HG02973 (cell line): ENCODE measurements around the gene SLC38A8.

Experiments used
- ATAC-seq: cut with Tn5 transposase; IDR thresholded peaks from one replicate; pipeline ENCODE4 v1.9.1; 2021; ENCODE audit warnings: moderate library complexity; ENCODE audit not compliant: unreplicated experiment

SLC38A8 gene

DNA sequence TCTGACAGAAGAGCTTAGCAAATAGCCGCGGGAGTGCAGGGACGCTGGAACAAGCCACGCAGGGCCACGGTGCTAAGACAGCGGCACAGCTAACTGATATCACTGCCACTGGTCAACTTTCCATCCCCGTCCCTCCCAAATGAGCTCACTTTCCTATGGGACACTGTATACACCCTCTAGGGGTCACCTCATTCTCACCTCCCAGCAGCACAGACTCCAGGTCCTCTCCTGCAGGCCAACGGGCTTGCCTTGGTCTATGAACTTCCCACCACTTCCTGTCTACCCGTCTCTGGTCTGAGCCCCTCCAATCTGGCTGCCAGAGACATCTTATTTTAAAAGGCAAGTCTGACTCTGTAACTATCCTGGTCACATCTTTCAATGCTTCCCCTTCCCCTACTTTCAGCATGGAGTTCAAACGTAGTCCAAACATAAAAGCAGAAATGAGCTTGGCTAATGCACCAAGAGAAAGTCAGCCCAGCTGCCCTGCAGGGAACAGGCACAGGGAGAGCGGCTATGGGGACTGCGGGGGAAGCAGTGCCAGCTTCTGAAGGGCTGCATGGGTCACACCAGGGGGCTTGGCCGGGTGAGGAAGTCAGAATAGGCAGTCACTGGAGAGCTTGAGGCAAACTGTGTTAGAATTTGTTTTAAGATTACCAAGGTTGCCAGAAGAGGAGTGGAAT is 26.3 kb upstream of the SLC38A8 start:
- ATAC-seq = no peak

DNA sequence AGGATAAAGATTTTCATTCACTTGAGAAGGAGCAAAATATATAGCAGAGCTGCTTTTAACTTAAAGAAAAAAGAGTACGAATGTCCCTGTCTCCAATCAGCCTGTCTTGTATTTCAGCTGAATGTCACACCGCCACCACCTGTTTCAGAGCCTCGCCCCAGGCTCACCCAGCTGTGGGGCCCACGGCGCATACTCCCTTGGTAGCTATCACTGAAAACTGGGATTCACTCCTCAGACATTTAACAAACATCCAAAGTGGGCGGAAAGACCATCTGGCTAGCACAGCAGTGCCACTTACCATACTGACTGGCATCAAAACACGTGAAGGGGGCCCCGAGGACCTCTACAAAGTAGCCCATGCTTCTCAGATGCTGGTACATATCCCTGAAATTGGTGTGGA is 25.4 kb upstream of the SLC38A8 start:
- no peak for ATAC-seq

DNA sequence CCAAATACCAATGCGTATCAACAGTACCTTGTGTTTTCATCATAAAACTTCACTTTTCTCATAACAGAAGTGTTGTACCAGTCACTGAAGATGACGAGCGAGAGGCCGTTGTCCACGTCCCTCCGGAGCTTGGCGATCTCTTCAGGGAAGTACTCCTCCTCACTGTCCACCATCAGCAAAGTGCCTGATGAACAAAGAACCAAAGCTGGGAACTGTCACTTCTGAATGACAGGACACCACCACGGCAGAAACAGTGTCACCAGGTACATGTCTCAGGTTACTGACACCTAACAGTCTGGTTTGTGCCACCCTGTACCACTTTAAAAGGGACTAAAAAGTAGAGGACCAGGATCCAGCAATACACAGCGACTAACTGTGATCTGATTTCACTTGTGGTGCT is 25.0 kb upstream of the SLC38A8 start:
- ATAC-seq = no peak

DNA sequence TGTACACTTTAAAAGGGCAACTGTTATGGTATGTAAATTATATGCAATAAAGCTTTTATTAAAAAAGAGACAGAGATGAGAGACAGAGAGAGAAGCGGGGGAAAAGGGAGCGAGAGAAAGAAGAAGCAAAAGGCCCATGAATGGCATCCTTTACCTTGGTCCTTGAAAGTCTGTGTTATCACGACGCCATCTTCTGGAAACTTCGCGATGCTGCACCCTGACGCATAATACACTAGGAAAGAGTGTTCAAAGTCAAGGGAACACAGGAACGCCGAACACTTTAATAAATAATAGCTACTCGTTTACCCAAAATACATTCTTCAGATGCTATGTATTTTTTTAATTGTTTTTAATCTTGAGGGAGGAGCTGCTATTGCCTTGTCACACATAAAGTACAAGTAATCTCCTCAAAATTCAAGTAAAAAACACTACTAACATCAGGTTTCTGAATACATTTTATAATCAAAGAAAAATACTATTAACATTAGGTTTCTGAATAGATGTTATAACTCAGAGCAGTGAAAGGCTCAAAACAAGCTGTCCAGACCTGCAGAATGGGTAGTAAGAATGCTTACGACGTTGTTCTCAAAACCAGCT is 23.0 kb upstream of the SLC38A8 start:
- no peak for ATAC-seq

DNA sequence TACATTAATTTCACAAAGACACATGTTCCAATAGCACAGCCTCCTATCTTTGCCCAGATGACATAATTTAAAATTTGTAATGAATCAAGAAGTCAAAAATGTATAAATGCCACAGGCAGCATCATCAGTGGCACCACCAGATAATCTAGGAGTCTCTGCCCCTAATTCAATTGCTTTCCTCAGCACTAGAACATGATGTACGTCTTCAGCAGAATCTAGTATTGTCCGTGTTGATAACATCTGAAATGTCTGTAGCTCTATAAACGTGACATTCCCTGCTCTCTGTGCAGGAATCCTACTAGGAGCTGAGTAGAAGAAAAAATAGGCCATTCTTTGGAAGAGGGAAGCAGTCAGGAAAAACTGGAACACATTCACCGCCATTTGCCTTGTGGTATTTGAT is 21.4 kb upstream of the SLC38A8 start:
- ATAC-seq = no peak

DNA sequence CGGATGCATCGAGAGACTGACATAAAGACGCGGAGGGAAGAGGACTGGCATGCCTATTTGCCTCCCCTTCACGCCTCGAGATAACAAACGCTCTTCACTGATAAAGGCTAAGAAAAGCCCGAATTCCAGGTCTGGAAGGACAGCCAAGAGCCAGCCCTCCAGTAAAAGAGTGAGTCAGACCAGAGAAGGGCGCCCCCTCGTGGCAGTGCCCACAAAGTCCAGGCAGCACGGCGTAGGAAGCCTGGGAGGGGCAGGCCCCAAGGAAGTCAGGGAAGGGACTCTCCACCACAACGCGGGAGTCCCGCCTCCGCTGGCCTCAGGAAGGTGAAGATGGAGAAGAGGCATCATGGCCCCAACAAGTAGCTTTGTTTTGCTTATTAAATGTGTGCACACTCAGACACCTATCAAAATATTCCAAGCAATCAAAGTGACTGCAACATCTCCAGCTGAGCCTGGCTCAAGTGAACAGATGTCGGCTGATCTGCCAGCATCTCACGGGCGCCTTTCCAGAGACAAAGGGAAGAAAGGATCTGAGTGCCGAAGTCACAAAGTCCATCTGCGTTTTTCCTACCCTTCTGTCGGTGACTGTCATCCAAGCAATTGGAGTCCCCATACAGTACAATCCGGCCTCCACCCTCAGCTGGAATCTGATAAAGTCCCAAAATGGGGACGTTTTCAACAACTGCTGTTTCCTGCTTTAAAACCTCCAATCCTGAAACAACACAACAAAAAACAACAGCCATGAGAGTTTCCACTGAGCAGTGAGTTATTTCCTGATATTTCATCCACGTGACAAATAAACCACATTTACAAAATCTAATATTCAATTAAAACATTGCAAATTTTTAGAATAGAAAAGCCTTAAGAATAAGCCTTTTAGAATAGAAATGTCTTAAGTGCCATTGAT is 20.4 kb upstream of the SLC38A8 start:
- ATAC-seq = no peak

DNA sequence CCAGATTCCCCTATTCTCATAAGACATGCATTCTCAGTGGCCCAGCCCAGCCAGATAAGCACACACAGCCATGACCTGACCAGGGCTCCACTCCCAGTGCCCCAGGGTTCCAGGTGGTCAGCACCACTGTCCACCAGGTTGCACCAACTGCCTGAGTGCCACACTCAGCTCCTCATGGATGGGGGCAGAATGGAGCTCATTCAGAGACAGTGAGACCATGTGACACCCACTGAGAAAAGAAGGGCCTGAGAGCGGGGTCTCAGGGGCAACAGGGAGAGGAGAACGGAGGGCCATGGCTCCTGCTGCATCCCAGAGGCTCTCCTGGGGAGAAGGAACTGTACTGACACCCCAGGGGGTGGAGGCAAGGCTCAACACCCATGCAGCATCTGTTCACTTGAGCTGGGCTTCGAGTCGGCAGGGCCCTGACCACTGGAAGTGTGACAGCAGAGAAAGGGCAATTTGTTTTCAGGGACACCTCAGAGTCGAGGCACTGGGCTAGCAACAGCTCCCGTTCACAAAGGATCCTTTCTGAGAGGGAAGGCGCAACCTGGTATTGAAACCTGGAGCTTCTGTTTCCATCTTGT is 18.7 kb upstream of the SLC38A8 start:
- no peak for ATAC-seq

DNA sequence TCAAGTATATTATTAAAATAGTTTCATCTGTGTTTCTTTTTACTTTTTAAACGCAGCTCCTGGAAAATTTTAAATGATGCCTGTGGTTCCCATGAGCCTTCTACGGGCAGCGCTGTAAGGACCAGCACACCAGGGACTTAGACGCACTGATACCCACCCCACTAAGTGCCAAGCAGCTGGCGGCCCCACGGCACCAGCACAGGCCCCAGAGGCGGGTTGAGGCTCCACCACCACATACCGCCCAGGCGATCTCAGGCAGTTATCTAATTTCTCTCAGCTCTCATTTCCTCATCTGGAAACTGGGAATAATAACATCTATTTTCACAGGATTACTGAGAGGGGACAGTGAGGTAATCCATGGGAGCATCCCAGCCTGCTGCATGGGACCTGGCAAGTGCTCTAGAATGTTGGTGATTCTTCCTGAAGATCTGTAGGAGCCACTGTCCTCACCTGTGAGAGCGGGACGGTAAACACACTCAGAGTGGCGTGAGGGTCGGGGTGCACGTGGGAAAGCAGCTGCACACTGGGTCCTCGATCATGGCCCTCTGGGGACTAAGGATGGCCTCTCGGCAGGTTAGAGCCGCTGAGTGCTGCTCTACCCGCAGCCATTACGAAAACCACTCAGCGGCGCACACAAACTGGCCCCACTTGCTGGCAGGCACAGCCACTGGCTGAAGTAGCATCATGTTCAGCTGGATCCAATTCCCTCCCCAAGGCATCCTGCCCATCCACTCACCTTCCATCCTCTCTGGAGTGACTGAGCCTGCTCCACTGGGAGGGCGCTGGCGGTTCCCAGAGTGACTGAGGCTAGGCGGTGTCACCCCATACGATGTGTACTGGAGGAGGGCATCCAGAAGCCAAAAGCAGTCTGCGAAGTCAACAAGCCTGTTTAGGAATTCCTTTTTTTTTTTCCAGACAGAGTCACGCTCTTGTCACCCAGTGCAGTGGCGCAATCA is 17.6 kb upstream of the SLC38A8 start:
- ATAC-seq = no peak

DNA sequence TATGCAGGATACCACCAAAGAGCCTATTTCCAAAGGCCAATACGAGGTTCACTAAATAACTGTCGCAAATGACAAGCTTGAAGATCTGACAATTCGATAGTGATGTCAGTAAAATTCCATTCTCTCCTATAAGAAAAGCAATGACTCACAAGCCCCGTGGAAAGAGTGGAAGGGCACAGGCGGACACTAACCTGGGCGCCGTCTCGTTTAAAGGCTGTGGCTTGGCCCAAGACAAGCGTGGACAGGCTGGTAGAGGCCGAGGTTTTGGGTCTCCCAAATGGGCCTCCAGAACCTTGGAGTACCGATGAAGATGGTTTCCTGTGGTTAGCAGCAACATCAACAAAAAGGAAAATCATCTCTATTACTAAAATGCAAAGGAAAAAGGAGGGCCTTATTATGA is 16.5 kb upstream of the SLC38A8 start:
- ATAC-seq = no peak

DNA sequence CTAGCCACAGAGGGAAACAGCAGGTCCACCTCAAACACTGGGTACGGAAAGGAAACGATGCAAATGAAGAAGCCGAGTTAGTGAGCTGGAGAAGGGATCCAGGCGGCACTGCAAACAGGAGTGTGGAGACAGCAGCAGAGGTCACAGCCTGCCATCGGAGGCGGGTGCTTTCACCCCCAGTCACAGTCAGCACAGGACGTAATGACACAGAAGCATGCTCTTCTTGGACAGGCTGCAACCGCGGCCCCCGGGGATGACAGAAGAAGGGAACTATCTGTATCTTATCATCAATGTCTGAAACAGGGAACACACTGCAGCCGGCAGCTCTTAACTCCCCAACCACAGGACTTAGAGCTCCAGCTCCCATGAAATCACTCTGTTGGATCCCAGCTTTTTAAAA is 16.1 kb upstream of the SLC38A8 start:
- ATAC-seq = no peak

DNA sequence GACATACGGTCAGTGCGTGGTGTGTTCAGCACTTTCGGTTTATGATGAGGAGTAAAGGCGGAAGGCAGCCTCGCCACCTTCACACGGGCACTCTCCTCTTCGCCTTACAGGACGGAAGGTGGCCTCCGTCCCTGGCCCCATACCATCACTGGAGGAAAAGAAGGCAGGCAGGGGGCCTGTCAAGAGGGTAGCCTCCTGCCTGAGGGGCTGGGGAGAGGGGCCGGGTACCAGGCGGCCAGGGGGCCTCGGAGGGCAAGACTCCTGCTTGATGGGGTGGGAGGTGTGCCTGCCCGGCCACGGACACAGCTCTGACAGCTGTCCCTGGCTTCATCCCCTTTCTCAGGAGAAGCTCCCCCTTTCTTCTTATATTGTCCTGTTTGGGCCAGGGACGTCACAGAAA is 15.6 kb upstream of the SLC38A8 start:
- ATAC-seq = no peak

DNA sequence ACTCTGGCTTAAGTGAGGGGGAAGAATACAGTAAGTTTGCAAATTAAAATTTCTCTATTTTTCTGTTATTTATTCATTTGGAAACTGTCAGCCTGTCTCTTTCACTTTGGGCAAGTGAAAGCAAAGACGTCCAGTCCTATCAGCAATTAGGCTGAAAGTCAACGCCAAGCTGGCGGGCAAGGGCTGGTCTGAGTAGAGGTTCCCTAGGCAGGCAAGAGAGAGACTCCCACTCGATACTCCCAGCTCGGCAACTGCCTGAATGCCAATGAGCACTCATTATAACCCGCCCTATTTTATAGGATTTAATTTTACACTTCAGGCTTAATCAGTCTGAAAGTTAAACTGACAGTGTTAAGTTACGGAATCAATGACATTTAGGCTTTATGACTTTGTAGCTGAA is 14.3 kb upstream of the SLC38A8 start:
- no peak for ATAC-seq

DNA sequence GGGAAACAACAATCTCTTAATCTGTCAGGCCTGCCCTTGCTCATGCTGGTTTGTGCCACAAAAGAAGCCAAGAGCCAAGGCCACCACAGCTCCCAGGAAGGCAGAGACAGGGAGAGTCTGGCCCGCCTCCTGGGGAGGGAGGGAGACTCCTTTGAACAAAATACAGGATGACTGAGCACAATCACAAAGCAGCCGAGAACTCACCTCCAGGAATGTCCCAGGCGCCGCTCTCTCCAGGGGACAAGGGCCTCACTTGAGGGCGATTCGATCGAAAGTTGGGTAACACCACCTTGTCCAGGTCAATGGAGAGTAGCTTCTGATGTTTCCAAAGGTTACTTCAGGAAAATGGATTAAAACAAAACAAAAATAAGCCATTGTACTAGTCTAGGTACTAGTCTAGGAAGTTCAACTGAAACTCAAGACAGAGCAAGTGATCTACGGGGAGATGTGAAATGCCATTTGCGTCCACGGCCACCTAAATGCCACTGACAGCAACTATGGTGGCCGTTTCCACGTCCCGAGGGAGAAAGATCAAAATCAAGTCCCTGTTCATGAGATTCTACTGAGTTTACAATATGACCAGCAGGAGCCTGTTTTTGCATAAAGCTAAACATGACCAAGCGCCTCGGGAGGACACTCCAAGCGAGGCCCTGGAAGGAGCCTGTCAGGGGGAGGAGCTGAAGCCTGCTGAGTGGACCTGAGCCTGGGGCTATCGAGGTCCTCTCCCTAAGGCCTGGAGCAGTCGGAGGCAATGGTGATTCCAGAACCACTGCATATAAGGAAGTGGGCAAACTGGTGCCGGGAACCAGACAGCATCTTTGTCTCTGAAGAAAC is 13.4 kb upstream of the SLC38A8 start:
- no peak for ATAC-seq

DNA sequence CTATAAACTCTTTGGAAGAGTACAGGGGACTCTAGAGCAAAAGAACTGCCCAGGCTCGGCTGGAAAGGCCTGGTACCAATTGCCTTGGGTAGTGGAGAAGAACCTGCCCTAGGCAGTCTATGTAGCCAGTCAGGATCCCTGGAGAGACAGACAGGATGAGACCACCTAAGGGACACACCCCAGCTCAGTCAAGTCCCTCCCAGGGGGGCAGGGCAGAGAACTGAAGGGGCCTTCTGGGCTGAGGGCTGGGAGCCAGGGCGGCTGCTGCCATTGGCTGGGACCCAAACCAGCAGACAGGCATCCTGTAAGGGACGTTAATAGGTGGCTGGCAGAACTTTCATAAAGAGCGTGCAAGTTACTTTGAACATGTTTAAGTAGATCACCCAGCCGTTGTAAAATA is 12.8 kb upstream of the SLC38A8 start:
- ATAC-seq = no peak

DNA sequence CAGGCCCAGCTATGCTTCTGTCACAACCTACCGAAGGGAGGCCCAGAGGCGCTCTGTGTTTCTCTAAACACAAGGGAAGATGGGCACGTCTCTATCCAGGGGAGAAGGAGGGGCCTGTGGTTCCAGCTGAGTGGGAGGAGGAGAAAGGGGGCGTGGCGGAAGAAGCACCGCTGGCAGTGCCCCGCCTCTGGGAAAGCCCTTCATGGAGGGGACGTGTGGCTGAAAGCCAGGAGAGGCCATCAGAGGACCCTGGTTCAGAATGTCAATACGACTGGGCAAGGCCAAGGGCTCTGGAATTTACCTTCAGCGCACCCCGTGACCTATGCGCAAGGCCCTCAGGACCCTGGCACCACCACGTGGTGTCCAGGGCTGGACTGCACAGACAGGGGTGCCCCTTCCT is 12.3 kb upstream of the SLC38A8 start:
- ATAC-seq = no peak

DNA sequence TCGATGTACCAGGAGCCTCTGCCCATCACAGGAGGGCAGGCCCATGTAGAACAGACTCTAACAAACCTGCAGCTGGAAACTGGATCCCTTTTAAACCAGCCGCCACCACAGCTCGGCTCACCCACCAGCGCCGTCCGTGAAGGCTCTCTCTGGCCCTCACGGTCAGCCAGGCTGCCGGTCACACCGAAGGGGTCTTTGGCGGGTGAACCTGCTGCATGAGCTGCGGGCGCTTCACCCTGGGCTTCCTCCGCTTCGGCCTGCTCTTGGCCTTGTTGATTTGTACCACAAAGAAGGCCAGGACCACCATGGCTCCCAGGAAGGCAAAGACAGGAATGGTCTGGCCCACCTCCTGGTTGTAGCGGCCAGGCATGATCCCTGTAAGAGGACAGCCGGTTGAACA is 11.7 kb upstream of the SLC38A8 start:
- ATAC-seq = no peak

DNA sequence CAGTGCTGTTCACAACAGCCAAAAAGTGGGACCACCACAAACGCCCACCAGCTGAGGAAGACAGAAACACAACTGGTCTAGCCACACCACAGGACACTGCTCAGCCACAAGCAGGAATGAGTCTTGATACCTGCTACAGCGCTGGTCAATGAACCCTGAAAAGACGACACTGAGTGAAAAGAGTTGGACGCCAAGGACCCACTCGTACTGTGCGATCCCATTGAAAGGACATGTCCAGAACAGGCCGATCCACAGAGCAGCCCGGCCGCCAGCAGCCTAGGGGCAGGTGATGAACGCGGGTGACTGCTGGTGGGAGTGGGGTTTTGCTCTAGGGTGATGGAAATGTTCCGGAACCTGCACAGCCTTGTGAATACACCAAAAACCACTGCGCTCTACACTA is 10.6 kb upstream of the SLC38A8 start:
- ATAC-seq = no peak

DNA sequence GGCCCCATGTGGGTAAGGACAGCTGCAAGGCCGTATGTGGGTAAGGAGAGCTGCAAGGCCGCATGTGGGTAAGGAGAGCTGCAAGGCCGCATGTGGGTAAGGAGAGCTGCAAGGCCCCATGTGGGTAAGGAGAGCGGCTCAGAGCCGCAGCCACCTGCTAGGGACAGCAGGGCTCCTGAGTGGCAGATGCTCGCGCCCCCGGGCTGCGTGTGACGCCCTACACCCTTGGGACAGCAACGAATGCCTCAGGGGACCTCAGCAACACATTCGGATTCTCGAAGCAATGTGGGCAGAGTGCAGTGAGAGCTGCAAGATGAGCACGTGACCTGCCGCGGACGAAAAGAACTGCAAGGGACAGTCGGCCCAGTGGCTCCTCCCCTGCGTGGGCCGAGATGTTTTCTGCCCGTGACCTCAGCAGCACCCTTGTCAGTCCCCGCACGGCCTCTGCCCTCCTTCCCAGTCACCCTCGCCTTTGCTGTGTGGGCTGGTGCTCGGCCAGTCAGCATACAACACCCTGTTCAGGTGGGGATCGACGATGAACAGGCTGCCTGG is 9.6 kb upstream of the SLC38A8 start:
- ATAC-seq = no peak

DNA sequence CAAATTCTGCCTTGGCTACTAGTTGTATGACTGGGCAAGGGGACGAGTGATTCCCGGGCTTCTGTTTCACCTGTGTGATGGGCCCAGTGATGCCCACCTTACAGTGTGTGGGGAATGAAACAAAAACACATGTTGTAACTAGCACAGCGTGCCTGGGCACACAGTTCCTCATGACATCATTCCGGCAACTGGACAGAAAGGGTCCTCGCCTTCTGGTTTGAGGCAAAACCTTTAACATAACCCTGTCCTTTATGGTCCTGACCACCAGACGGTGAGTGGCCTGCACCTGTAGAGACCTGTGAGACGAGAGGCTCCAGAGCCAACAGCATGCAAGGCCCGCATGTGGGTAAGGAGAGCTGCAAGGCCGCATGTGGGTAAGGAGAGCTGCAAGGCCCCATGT is 7.7 kb upstream of the SLC38A8 start:
- no peak for ATAC-seq
